Measurements from ENCODE around the gene CADPS2.

Gene CADPS2

GRCh38 chr7:122803323-122803722 is 82.9 kb downstream of the CADPS2 start:
- ChIA-PET CTCF (interaction anchor here (0.5 to 0.7 kb wide), 5 partner anchors 12 to 272 kb away, joined by 3 to 4 read pairs (median 3); no protein-coding TSS in a partner anchor), POLR2A (ENCODE audit: low non-redundant PET) (no interaction called here)
- no peak overlapping the region for H3K27ac ChIP-seq
- TF ChIP-seq, protein P1, sequence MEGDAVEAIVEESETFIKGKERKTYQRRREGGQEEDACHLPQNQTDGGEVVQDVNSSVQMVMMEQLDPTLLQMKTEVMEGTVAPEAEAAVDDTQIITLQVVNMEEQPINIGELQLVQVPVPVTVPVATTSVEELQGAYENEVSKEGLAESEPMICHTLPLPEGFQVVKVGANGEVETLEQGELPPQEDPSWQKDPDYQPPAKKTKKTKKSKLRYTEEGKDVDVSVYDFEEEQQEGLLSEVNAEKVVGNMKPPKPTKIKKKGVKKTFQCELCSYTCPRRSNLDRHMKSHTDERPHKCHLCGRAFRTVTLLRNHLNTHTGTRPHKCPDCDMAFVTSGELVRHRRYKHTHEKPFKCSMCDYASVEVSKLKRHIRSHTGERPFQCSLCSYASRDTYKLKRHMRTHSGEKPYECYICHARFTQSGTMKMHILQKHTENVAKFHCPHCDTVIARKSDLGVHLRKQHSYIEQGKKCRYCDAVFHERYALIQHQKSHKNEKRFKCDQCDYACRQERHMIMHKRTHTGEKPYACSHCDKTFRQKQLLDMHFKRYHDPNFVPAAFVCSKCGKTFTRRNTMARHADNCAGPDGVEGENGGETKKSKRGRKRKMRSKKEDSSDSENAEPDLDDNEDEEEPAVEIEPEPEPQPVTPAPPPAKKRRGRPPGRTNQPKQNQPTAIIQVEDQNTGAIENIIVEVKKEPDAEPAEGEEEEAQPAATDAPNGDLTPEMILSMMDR (conservative IDR thresholded peaks at IDR 0.05; ENCODE audit: low read depth): peak; percentile 41
- no peak for DNase-seq (ENCODE audit: low spot score)

- ChIA-PET CTCF (interaction anchor here (0.6 kb wide), 1 partner anchor 507 kb away, joined by 5 read pairs; no protein-coding TSS in a partner anchor), POLR2A (ENCODE audit: low non-redundant PET) (no interaction called here)
- DNase-seq (ENCODE audit: low spot score): no peak
- TF ChIP-seq, protein P1 (conservative IDR thresholded peaks at IDR 0.05; ENCODE audit: low read depth): no peak
- no peak overlapping the region for H3K27ac ChIP-seq
Measured at GRCh38 chr7:122802301-122802751, 83.9 kb downstream of the CADPS2 start.

GRCh38 chr7:122791959-122792545 is 94.2 kb downstream of the CADPS2 start:
- no peak overlapping the region for H3K27ac ChIP-seq
- CTCF ChIA-PET: no interaction called here
- TF ChIP-seq, protein P1 (conservative IDR thresholded peaks at IDR 0.05; ENCODE audit: low read depth): no peak
- POLR2A ChIA-PET (ENCODE audit: low non-redundant PET): no interaction called here
- no peak for DNase-seq (ENCODE audit: low spot score)

GRCh38 chr7:122790591-122790990 is 95.7 kb downstream of the CADPS2 start:
- DNase-seq (ENCODE audit: low spot score): no peak
- POLR2A ChIA-PET (ENCODE audit: low non-redundant PET): no interaction called here
- CTCF ChIA-PET: no interaction called here
- no peak overlapping the region for H3K27ac ChIP-seq
- TF ChIP-seq, protein P1 (conservative IDR thresholded peaks at IDR 0.05; ENCODE audit: low read depth): no peak

DNA sequence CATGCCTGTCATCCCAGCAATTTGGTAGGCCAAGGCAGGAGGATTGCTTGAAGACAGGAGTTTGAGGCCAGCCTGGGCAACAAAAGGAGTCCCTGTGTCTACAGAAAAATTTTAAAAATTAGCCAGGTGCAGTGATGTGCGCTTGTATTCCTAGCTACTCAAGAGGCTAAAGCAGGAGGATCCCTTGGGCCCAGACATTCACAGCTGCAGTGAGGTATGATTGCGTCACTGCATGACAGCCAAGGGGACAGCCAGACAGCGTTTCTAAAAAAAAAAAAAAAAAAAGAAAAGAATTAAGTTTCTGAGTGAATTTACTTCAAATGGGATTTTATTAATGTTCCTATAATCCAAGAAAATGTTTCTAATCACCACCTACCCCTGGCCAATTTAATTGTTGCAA is 96.1 kb downstream of the CADPS2 start:
- H3K27ac ChIP-seq: no peak overlapping the region
- ChIA-PET POLR2A (ENCODE audit: low non-redundant PET) (no interaction called here), CTCF (no interaction called here)
- no peak for DNase-seq (ENCODE audit: low spot score)
- TF ChIP-seq, protein P1 (conservative IDR thresholded peaks at IDR 0.05; ENCODE audit: low read depth): no peak

DNA sequence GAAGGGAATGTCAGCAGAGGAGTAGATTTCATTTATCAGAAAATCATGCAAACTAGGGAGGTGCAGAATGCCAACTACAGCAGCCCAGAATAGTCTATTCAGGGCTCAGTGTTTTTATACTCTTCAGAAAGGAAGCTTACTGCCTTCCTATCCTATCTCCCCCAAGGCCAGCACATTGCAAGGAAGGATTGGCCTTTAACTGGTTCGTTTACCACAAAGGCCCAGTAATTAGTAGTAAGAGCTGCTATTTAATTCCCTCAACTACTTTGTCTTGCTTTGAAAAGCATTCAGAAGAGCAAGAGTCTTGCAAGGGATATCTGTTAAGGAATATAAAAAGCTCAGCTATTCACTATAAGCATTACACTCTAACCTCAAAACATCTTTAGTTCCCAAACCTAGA is 97.1 kb downstream of the CADPS2 start:
- ChIA-PET CTCF (no interaction called here), POLR2A (ENCODE audit: low non-redundant PET) (no interaction called here)
- TF ChIP-seq, protein P1 (conservative IDR thresholded peaks at IDR 0.05; ENCODE audit: low read depth): no peak
- DNase-seq (ENCODE audit: low spot score): no peak
- no peak overlapping the region for H3K27ac ChIP-seq
